H1 (cell line): ENCODE results near the gene LMX1B. TPM values are rescaled to one million over a fixed set of nuclear protein-coding genes. Genes with fewer than 3 reads are reported as not detected.

Experiments used
- ASH2L ChIP-seq: fragments of 200-600, 300-600 bp; sonication (generic); IDR thresholded peaks from one replicate; pipeline ENCODE4 v1.7.1; 2017; ENCODE audit warnings: low read length
- BACH1 ChIP-seq: IDR thresholded peaks from 2 replicates; pipeline ENCODE4 v1.6.1; 2012; ENCODE audit warnings: low read length, improper control_type of control experiment
- BCL11A ChIP-seq, 2 experiments: IDR thresholded peaks; one replicate each; pipeline ENCODE4 v1.6.1; 2011; ENCODE audit warnings: low read depth in 2 of 2, low read length in 2 of 2, mild to moderate bottlenecking in 2 of 2
- CBX5 ChIP-seq: fragments of 300-800, 300-1000 bp; sonication (generic); IDR thresholded peaks from 2 replicates; pipeline ENCODE4 v1.7.1; 2016; ENCODE audit warnings: antibody characterized with exemption, low read length, low read depth
- CHD1 ChIP-seq: IDR thresholded peaks from 2 replicates; pipeline ENCODE4 v1.6.1; 2012; ENCODE audit warnings: low read depth, low read length, improper control_type of control experiment
- CHD2 ChIP-seq: IDR thresholded peaks from 2 replicates; pipeline ENCODE4 v1.6.1; 2012; ENCODE audit warnings: low read length, improper control_type of control experiment
- EZH2 ChIP-seq: fragments of 200-600 bp; sonication (generic); IDR thresholded peaks from 2 replicates; pipeline ENCODE4 v1.7.1; 2012; ENCODE audit warnings: low read depth, mild to moderate bottlenecking, moderate library complexity, low read length, inconsistent platforms; ENCODE audit not compliant: severe bottlenecking
- GABPA ChIP-seq: IDR thresholded peaks from 2 replicates; pipeline ENCODE4 v1.6.1; 2011; ENCODE audit warnings: mild to moderate bottlenecking, low read length, moderate library complexity, borderline replicate concordance; ENCODE audit not compliant: insufficient read depth
- KDM1A ChIP-seq: fragments of 200-600, 300-600 bp; sonication (generic); IDR thresholded peaks from 2 replicates; pipeline ENCODE4 v1.7.1; 2016; ENCODE audit warnings: mild to moderate bottlenecking, low read length, borderline replicate concordance
- NANOG ChIP-seq: IDR thresholded peaks from 2 replicates; pipeline ENCODE4 v1.6.1; 2011; ENCODE audit warnings: low read length, low read depth, mild to moderate bottlenecking, inconsistent platforms; ENCODE audit not compliant: insufficient read depth, poor library complexity, severe bottlenecking
- NRF1 ChIP-seq: IDR thresholded peaks from 2 replicates; pipeline ENCODE4 v1.6.1; 2011; ENCODE audit warnings: mild to moderate bottlenecking, low read depth, low read length, improper control_type of control experiment
- POLR2A ChIP-seq, 2 experiments: IDR thresholded peaks; 1 replicate in 1 of 2; 2 replicates in 1 of 2; pipeline ENCODE4 v1.6.1; 2011; ENCODE audit warnings: low read depth in 2 of 2, low read length in 2 of 2, mild to moderate bottlenecking in 2 of 2; ENCODE audit errors: control extremely low read depth in 1 of 2
- POLR2AphosphoS5 ChIP-seq: IDR thresholded peaks from 2 replicates; pipeline ENCODE4 v1.6.1; 2011; ENCODE audit warnings: low read depth, low read length
- POU5F1 ChIP-seq: IDR thresholded peaks from 2 replicates; pipeline ENCODE4 v1.6.1; 2011; ENCODE audit warnings: low read depth, mild to moderate bottlenecking, low read length, moderate library complexity
- RAD21 ChIP-seq, 2 experiments: IDR thresholded peaks in 1 of 2; conservative IDR thresholded peaks in 1 of 2; 2 replicates each; pipeline ENCODE4 v1.6.1; 2011; ENCODE audit warnings: low read depth in 2 of 2, low read length in 2 of 2, improper control_type of control experiment in 1 of 2, inconsistent platforms in 1 of 2, mild to moderate bottlenecking in 1 of 2, moderate library complexity in 1 of 2
- RFX5 ChIP-seq: IDR thresholded peaks from 2 replicates; pipeline ENCODE4 v1.6.1; 2011; ENCODE audit warnings: low read depth, low read length, improper control_type of control experiment, borderline replicate concordance
- RXRA ChIP-seq: IDR thresholded peaks from 2 replicates; pipeline ENCODE4 v1.6.1; 2011; ENCODE audit warnings: low read depth, mild to moderate bottlenecking, low read length, moderate library complexity; ENCODE audit not compliant: insufficient read depth
- SIN3A ChIP-seq, 2 experiments: IDR thresholded peaks in 1 of 2; conservative IDR thresholded peaks in 1 of 2; 2 replicates each; pipeline ENCODE4 v1.6.1; 2011 to 2012; ENCODE audit warnings: low read length in 2 of 2, improper control_type of control experiment in 1 of 2, low read depth in 1 of 2, mild to moderate bottlenecking in 1 of 2
- SRF ChIP-seq: IDR thresholded peaks from 2 replicates; pipeline ENCODE4 v1.6.1; 2011; ENCODE audit warnings: mild to moderate bottlenecking, low read depth, low read length, moderate library complexity
- TAF7 ChIP-seq: optimal IDR thresholded peaks from 2 replicates; pipeline ENCODE3; 2011; ENCODE audit warnings: low read depth, mild to moderate bottlenecking, inconsistent platforms, low read length, moderate library complexity, borderline replicate concordance
- polyA plus RNA-seq, 7 experiments: library from polyadenylated mRNA; depleted of rRNA in 3 of 7; stranded (reverse) in 5 of 7; unstranded in 2 of 7; fragments of >200 nt in 5 of 7; fragments of 200-250 nt in 2 of 7; gene quantifications; 1 replicate in 5 of 7; 2 replicates in 1 of 7; 4 replicates in 1 of 7; pipeline versions ENCODE4 v1.2.1 to v1.2.3, GENCODE V29; 2011 to 2013; ENCODE audit warnings: missing spikeins in 2 of 7, mixed read lengths in 2 of 7
- total RNA-seq: library from RNA; stranded (reverse); fragmentation: NEBNext Ultra II Directional; extraction: Animal tissue kit (Norgen Biotek cat#: 25700); gene quantifications from 2 replicates; pipeline ENCODE4 v1.2.1, GENCODE V29; 2021
- TF ChIP-seq, protein P1 (sequence below): IDR thresholded peaks from 2 replicates; pipeline ENCODE4 v1.6.1; 2012; ENCODE audit warnings: low read length, inconsistent platforms
- TF ChIP-seq, protein P2 (sequence below): IDR thresholded peaks from 2 replicates; pipeline ENCODE4 v1.6.1; 2011; ENCODE audit warnings: low read depth, mild to moderate bottlenecking, low read length; ENCODE audit not compliant: insufficient read depth

Gene LMX1B
- total and polyA plus RNA-seq, 2 of the 8 experiments (the other 6 are each of a cell fraction or from before 2014, with no cell fraction given) = 0.09 to 0.37 TPM

DNA sequence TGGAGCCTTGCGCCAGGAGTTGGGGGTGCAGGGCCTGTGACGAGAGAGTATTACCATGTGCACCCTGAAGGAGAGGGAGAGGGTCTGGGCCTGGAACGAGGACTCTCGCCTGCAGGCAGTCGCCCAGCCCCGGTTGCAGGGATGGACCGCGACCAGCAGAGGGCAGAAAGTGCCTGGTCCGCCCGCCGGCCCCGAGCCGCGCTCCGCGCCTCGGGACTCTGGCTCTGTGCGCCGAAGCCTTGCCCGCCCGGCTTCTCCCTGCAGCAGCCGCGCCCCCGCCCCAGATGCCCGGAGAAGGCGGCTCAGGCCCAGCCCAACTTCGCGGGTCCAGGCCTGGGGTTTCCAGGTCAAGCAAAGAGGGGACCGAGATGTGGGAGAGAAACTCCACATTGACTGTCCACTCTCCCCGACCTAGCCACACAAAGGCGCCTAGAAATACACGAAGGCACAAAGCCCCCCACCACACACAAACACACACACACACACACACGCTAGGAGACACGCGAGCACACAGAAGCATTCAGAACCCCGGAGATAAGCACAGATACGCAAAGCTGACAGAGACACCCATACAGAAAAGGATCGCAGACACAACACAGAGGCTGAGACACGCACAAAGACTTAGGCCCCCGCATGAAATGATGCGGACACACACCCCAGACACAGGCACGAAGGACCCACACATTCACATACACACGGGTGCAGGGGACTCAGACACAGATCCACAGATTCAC is 2.0 kb upstream of the LMX1B start (continued):
- TF ChIP-seq GABPA = peak; percentile 71; the same call in 1 of the 2 replicates
- no peak for TF ChIP-seq KDM1A
- no peak for TF ChIP-seq NANOG
- TF ChIP-seq, protein P1, sequence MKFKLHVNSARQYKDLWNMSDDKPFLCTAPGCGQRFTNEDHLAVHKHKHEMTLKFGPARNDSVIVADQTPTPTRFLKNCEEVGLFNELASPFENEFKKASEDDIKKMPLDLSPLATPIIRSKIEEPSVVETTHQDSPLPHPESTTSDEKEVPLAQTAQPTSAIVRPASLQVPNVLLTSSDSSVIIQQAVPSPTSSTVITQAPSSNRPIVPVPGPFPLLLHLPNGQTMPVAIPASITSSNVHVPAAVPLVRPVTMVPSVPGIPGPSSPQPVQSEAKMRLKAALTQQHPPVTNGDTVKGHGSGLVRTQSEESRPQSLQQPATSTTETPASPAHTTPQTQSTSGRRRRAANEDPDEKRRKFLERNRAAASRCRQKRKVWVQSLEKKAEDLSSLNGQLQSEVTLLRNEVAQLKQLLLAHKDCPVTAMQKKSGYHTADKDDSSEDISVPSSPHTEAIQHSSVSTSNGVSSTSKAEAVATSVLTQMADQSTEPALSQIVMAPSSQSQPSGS = no peak
- TF ChIP-seq NRF1 = no peak
- TF ChIP-seq RXRA = no peak
- TF ChIP-seq BCL11A (IDR thresholded peaks at IDR 0.05; ENCODE audit: low read depth in 2 of 2, low read length in 2 of 2) = no peak
- no peak; a peak in 2 of 4 replicates for TF ChIP-seq SIN3A (conservative IDR thresholded peaks at IDR 0.05 in 1 of 2, IDR thresholded peaks at IDR 0.05 in 1 of 2; ENCODE audit: low read depth in 1 of 2, low read length in 2 of 2)
- no peak for TF ChIP-seq CHD2
- TF ChIP-seq SRF = no peak
- peak; percentile 12 for TF ChIP-seq ASH2L
- no peak for TF ChIP-seq TAF7
- no peak for TF ChIP-seq POU5F1
- no peak for TF ChIP-seq CBX5
- no peak for TF ChIP-seq BACH1
- no peak for TF ChIP-seq POLR2A (IDR thresholded peaks at IDR 0.05; ENCODE audit: control extremely low read depth in 1 of 2, low read depth in 2 of 2, low read length in 2 of 2)
- no peak for TF ChIP-seq CHD1
- TF ChIP-seq EZH2 = peak; percentile 84
- TF ChIP-seq RFX5 = no peak
- peak; percentile 72 to 82 for TF ChIP-seq RAD21 (IDR thresholded peaks at IDR 0.05 in 1 of 2, conservative IDR thresholded peaks at IDR 0.05 in 1 of 2; ENCODE audit: low read depth in 2 of 2, low read length in 2 of 2)
- TF ChIP-seq, protein P2, sequence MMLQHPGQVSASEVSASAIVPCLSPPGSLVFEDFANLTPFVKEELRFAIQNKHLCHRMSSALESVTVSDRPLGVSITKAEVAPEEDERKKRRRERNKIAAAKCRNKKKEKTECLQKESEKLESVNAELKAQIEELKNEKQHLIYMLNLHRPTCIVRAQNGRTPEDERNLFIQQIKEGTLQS = no peak
- no peak; the same call in 1 of the 2 replicates for TF ChIP-seq POLR2AphosphoS5
